H9 (cell line): ENCODE data around the gene RASGRF1. TPM values are rescaled to one million over a fixed set of nuclear protein-coding genes. Genes with fewer than 3 reads are reported as not detected.

ENCODE experiments used
- DNase-seq: peaks from one replicate; pipeline ENCODE4 v3.0.0-alpha.2; 2017
- H2AFZ ChIP-seq: one replicate; pipeline ENCODE4 v1.6.1; 2013; ENCODE audit warnings: mild to moderate bottlenecking, low read length, control low read depth, moderate library complexity
- H2AK5ac ChIP-seq: 2 replicates; pipeline ENCODE4 v1.6.1; 2013; ENCODE audit warnings: low read length, control low read depth, mixed read lengths; ENCODE audit not compliant: insufficient read length
- H2BK120ac ChIP-seq: one replicate; pipeline ENCODE4 v1.6.1; 2013; ENCODE audit warnings: low read depth, mild to moderate bottlenecking, low read length, control low read depth, inconsistent platforms; ENCODE audit not compliant: poor library complexity, severe bottlenecking
- H2BK12ac ChIP-seq: 2 replicates; pipeline ENCODE4 v1.6.1; 2013; ENCODE audit warnings: low read length, control low read depth, mixed read lengths, low read depth; ENCODE audit not compliant: insufficient read length
- H2BK15ac ChIP-seq: 2 replicates; pipeline ENCODE4 v1.6.1; 2013; ENCODE audit warnings: low read depth, low read length, control low read depth
- H2BK20ac ChIP-seq: one replicate; pipeline ENCODE4 v1.6.1; 2013; ENCODE audit warnings: low read depth, mild to moderate bottlenecking, low read length, control low read depth, inconsistent platforms; ENCODE audit not compliant: poor library complexity, severe bottlenecking
- H2BK5ac ChIP-seq: 2 replicates; pipeline ENCODE4 v1.6.1; 2013; ENCODE audit warnings: low read length, control low read depth, mixed read lengths; ENCODE audit not compliant: insufficient read length
- H3K14ac ChIP-seq: 2 replicates; pipeline ENCODE4 v1.6.1; 2013; ENCODE audit warnings: low read length, control low read depth; ENCODE audit not compliant: insufficient read depth
- H3K18ac ChIP-seq: 2 replicates; pipeline ENCODE4 v1.6.1; 2013; ENCODE audit warnings: low read depth, mild to moderate bottlenecking, mixed read lengths, low read length, control low read depth; ENCODE audit not compliant: insufficient read length
- H3K23ac ChIP-seq: 2 replicates; pipeline ENCODE4 v1.6.1; 2013; ENCODE audit warnings: low read length, control low read depth, mixed read lengths, low read depth; ENCODE audit not compliant: insufficient read length
- H3K23me2 ChIP-seq: 2 replicates; pipeline ENCODE4 v1.6.1; 2013; ENCODE audit warnings: low read depth, mild to moderate bottlenecking, mixed read lengths, low read length, control low read depth; ENCODE audit not compliant: insufficient read length, poor library complexity, severe bottlenecking
- H3K27ac ChIP-seq: 2 replicates; pipeline ENCODE4 v1.5.1; 2013; ENCODE audit warnings: low read length, control low read depth, mixed read lengths, low read depth; ENCODE audit not compliant: insufficient read length
- H3K27me3 ChIP-seq: 2 replicates; pipeline ENCODE4 v1.6.1; 2013; ENCODE audit warnings: low read length, control low read depth, inconsistent platforms; ENCODE audit not compliant: insufficient read depth
- H3K4ac ChIP-seq: 2 replicates; pipeline ENCODE4 v1.6.1; 2013; ENCODE audit warnings: low read depth, mild to moderate bottlenecking, control low read depth, inconsistent platforms, low read length, moderate library complexity
- H3K4me1 ChIP-seq: 2 replicates; pipeline ENCODE4 v1.6.1; 2013; ENCODE audit warnings: low read length, control low read depth, inconsistent platforms; ENCODE audit not compliant: insufficient read depth
- H3K4me2 ChIP-seq: 2 replicates; pipeline ENCODE4 v1.6.1; 2013; ENCODE audit warnings: low read length, control low read depth, mixed read lengths; ENCODE audit not compliant: insufficient read length, insufficient read depth
- H3K56ac ChIP-seq: 2 replicates; pipeline ENCODE4 v1.6.1; 2013; ENCODE audit warnings: low read depth, mild to moderate bottlenecking, mixed read lengths, low read length, control low read depth; ENCODE audit not compliant: insufficient read length
- H3K79me1 ChIP-seq: 2 replicates; pipeline ENCODE4 v1.6.1; 2013; ENCODE audit warnings: low read depth, mild to moderate bottlenecking, moderate library complexity, low read length, control low read depth, inconsistent platforms; ENCODE audit not compliant: insufficient read depth, poor library complexity, severe bottlenecking
- H3K79me2 ChIP-seq: 2 replicates; pipeline ENCODE4 v1.6.1; 2013; ENCODE audit warnings: low read length, control low read depth, inconsistent platforms; ENCODE audit not compliant: insufficient read depth
- H3K9ac ChIP-seq: 2 replicates; pipeline ENCODE4 v1.6.1; 2013; ENCODE audit warnings: low read length, control low read depth, mixed read lengths; ENCODE audit not compliant: insufficient read length; ENCODE audit errors: extremely low read depth
- H3K9me3 ChIP-seq: one replicate; pipeline ENCODE4 v1.6.1; 2013; ENCODE audit warnings: low read depth, low read length, inconsistent platforms; ENCODE audit not compliant: control insufficient read depth
- H3T11ph ChIP-seq: one replicate; pipeline ENCODE4 v1.6.1; 2013; ENCODE audit warnings: mild to moderate bottlenecking, low read length, control low read depth, inconsistent platforms
- H4K20me1 ChIP-seq: one replicate; pipeline ENCODE4 v1.6.1; 2013; ENCODE audit not compliant: control insufficient read depth, insufficient read length, insufficient read depth
- H4K5ac ChIP-seq: 2 replicates; pipeline ENCODE4 v1.6.1; 2013; ENCODE audit warnings: low read depth, mild to moderate bottlenecking, mixed read lengths, low read length, control low read depth; ENCODE audit not compliant: insufficient read length
- H4K8ac ChIP-seq: replicated peaks from 2 replicates; pipeline ENCODE4 v1.6.1; 2013; ENCODE audit warnings: low read length, control low read depth, mixed read lengths, low read depth; ENCODE audit not compliant: insufficient read length
- H4K91ac ChIP-seq: 2 replicates; pipeline ENCODE4 v1.6.1; 2013; ENCODE audit warnings: low read depth, mild to moderate bottlenecking, moderate library complexity, mixed read lengths, low read length, control low read depth; ENCODE audit not compliant: insufficient read length
- H3K27ac Mint-ChIP-seq, 3 experiments: 2 replicates in 2 of 3; 3 replicates in 1 of 3; pipeline ENCODE4 v1.8.0; 2020 to 2021; ENCODE audit warnings: mixed read lengths in 3 of 3, mild to moderate bottlenecking in 1 of 3, moderate library complexity in 1 of 3
- H3K27me3 Mint-ChIP-seq: 2 replicates; pipeline ENCODE4 v1.8.0; 2021; ENCODE audit warnings: low read depth, mild to moderate bottlenecking, moderate library complexity, mixed read lengths
- H3K36me3 Mint-ChIP-seq, 3 experiments: 2 replicates in 2 of 3; 3 replicates in 1 of 3; pipeline ENCODE4 v1.8.0; 2020 to 2021; ENCODE audit warnings: low read depth in 3 of 3, mixed read lengths in 3 of 3; ENCODE audit not compliant: insufficient read depth in 1 of 3
- H3K4me1 Mint-ChIP-seq, 2 experiments: 2 replicates each; pipeline ENCODE4 v1.8.0; 2020; ENCODE audit warnings: mixed read lengths in 2 of 2
- H3K4me3 Mint-ChIP-seq, 2 experiments: 2 replicates in 1 of 2; 3 replicates in 1 of 2; pipeline ENCODE4 v1.8.0; 2020 to 2021; ENCODE audit warnings: mild to moderate bottlenecking in 2 of 2, mixed read lengths in 2 of 2, moderate library complexity in 1 of 2
- H3K9me3 Mint-ChIP-seq, 2 experiments: 2 replicates in 1 of 2; 3 replicates in 1 of 2; pipeline ENCODE4 v1.8.0; 2020; ENCODE audit warnings: mild to moderate bottlenecking in 2 of 2, mixed read lengths in 2 of 2, moderate library complexity in 1 of 2
- WGBS: extraction: QIAGEN DNeasy Blood & Tissue Kit; methylation state at CpG from one replicate; pipeline ENCODE4 v1.1.7; 2013; ENCODE audit warnings: missing lambda C conversion rate, low lambda C conversion rate, mixed read lengths; ENCODE audit not compliant: insufficient read length; ENCODE audit errors: extremely low coverage; 5-methylcytosine and 5-hydroxymethylcytosine counted together
- total RNA-seq: library from RNA; stranded (reverse); gene quantifications from 2 replicates; pipeline ENCODE4 v1.2.1, GENCODE V29; 2021
- TF ChIP-seq, protein P1 (sequence below): fragments of 200-600 bp; sonication (generic); conservative IDR thresholded peaks from 3 replicates; pipeline ENCODE4 v1.8.0; 2021; ENCODE audit warnings: antibody characterized with exemption, mild to moderate bottlenecking

RASGRF1 gene
- total RNA-seq, 1 experiment from 2014 or later: 0.48 TPM

DNA sequence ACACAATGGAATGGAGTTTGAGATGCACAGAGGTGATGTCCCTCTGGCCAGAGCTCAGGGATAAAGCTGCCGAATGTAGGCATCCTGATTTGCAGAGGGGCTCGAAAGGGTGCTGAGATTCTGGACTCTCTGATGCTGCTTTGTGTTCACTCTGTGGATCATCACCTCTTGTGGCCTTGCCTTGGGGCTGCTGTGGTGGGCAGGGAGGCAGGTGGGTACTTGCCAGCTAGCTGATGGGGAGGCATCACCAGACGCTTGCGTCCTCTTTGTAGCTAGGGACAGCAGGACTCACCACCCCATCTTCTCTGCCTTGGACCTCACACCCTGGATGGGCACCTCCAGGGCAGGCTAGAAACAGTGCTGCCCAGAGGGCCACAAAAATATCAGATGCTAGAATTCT is 14.6 kb upstream of the RASGRF1 start:
- Histone ChIP-seq H3K9me3 (no peaks in the 10 kb centered on the region), H3K79me2 (no peaks in the 10 kb centered on the region), H3K18ac (no peak overlapping the region), H3T11ph (no peak overlapping the region), H3K4ac (no peak overlapping the region), H3K79me1 (no peaks in the 10 kb centered on the region), H3K4me2 (no peak overlapping the region), H2BK5ac (no peak overlapping the region), H4K8ac (no peak overlapping the region), H3K23ac (no peak overlapping the region), H2BK120ac (no peak overlapping the region), H2BK15ac (no peak overlapping the region), H4K91ac (no peak overlapping the region), H3K23me2 (no peaks in the 10 kb centered on the region), H4K5ac (no peak overlapping the region), H2BK20ac (no peak overlapping the region), H2AK5ac (no peak overlapping the region), H3K56ac (no peak overlapping the region), H3K27ac (no peak overlapping the region), H3K27me3 (no peaks in the 10 kb centered on the region; the same call in 1 of the 2 replicates), H4K20me1 (no peaks in the 10 kb centered on the region), H3K14ac (no peak overlapping the region), H2BK12ac (no peak overlapping the region), H3K9ac (no peak overlapping the region), H3K4me1 (no peaks in the 10 kb centered on the region), H2AFZ (no peak overlapping the region)
- Mint-ChIP-seq H3K4me3 (no peak overlapping the region), H3K27me3 (peaks cover 69% of the 10 kb centered on the region), H3K4me1 (no peaks in the 10 kb centered on the region), H3K36me3 (no peaks in the 10 kb centered on the region), H3K9me3 (no peaks in the 10 kb centered on the region), H3K27ac (no peak overlapping the region)
- TF ChIP-seq, protein P1, sequence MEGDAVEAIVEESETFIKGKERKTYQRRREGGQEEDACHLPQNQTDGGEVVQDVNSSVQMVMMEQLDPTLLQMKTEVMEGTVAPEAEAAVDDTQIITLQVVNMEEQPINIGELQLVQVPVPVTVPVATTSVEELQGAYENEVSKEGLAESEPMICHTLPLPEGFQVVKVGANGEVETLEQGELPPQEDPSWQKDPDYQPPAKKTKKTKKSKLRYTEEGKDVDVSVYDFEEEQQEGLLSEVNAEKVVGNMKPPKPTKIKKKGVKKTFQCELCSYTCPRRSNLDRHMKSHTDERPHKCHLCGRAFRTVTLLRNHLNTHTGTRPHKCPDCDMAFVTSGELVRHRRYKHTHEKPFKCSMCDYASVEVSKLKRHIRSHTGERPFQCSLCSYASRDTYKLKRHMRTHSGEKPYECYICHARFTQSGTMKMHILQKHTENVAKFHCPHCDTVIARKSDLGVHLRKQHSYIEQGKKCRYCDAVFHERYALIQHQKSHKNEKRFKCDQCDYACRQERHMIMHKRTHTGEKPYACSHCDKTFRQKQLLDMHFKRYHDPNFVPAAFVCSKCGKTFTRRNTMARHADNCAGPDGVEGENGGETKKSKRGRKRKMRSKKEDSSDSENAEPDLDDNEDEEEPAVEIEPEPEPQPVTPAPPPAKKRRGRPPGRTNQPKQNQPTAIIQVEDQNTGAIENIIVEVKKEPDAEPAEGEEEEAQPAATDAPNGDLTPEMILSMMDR: no peak
- peak; percentile 8 for DNase-seq
- WGBS: no CpG with 5 or more reads among the region's 4 CpGs
